GM21529 (cell line): ENCODE data around the gene DIS3L2.

Source experiments
- ATAC-seq: cut with Tn5 transposase; IDR thresholded peaks from one replicate; pipeline ENCODE4 v1.9.1; 2021; ENCODE audit not compliant: unreplicated experiment

Gene DIS3L2

DNA sequence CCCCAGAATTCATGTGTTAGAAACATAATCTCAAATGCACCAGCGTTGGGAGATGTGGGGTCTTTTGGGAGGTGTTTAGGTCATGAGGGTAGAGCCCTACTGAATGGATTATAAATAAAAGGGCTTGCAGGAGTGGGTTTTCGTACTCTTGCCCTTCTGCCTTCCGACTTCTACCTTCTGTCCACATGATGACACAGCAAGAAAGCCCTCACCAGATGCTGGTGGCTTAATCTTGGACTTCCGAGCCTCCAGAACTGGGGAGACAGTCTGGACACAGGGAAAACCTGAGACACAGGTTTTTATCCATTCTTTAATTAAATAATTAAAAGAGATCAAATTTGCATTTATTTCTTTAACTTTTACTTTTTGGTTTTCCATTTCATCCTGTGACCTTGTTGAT lies 87.8 kb downstream of the DIS3L2 start:
- ATAC-seq = no peak

GRCh38 chr2:232052591-232052990 lies 91.1 kb downstream of the DIS3L2 start:
- no peak for ATAC-seq

DNA sequence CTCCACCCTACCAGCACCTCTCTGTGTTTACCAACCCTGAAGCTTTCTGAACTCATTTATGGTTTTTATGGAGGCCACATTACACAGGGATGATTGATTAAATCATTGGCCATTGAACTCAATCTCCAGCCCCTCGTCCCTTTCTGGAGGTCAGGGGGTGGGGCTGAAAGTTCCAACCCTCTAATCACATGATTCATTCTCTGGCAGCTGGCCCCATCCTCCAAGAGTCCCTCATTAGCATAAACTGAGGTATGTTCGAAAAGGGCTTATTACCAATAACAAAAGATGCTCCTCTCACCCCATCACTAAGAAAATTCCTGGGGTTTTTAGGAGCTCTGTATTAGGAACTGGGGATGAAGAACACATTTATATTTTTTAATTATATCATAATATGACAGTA lies 92.3 kb downstream of the DIS3L2 start:
- ATAC-seq = no peak

DNA sequence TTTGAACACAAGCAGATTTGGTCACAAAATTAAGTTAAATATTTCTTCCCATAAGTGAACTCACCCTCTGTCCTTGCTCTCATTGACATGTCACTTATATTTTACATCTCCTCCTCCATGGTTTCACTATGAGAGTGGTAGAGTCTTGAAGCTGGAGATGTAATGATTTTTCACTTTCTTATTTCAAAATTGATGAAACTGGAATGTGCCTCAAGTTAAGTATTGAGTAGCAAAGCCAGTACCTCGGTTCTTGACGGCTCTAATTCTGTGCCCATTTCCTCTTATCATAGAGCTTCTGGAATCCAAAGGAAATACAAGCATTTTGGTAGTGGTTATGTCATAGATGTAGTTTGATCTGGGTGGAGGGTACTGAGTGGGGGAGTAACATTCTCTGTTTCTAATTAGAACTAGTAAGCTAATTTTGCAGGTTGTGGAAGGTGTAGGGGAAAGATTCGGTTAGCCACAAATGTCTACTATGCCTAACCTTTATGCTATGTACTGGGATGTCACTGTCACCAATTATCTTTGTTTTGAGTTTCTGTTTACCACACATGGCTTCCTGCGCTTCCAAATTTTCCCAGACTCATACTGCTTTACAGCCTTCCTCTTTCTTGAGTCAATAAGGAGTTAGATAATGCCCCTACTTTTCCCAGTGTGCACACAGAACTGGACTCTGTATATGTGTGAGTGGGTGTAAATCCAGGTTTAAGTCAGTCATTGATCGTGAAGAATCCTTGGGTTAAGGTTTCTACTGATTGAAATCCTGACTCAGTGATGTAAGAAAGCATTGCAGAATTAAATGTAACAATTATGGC lies 96.8 kb downstream of the DIS3L2 start:
- peak; percentile 59 for ATAC-seq

DNA sequence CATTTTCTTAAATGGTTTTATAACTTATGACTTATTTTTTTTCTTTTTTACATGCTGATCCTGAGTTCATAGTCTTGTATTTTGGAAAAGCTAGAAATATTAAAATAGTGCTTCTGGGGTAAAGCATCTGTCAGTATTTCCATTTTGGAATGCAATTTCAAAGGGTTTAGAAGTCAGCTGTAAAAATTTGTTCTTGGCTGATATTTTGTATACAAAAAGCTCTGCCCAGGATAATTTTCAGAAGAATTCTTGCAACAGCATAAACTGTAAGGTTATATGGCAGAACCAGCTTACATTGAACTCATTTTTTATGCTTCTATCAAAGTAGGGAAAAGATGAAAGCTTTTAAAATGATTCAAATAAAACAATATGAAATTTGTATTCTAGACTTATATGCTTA lies 97.4 kb downstream of the DIS3L2 start:
- no peak for ATAC-seq

- no peak for ATAC-seq
These were observed 99.8 kb downstream of the DIS3L2 start for GRCh38 chr2:232061265-232061664.

- ATAC-seq = no peak
These were observed 111.5 kb downstream of the DIS3L2 start for GRCh38 chr2:232073026-232073425.

DNA sequence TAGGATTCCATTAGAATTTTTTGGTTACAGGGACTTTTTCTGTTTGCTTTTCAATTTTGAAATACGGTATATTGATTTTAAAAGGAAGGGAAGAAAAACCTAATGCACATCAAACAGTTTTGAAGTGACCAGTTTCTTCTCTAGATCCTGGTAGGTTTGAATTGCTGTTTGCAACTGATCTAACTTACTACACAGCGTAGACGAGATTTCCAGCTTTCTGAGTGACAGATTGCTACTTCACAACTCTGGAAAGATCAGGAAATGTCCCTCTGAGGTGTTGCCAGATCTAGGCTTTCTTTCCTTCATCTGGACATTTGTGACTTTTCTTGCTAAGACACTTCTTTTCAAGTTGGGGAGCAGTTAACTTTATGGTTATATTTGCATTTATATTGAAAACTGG lies 112.2 kb downstream of the DIS3L2 start:
- ATAC-seq = no peak

DNA sequence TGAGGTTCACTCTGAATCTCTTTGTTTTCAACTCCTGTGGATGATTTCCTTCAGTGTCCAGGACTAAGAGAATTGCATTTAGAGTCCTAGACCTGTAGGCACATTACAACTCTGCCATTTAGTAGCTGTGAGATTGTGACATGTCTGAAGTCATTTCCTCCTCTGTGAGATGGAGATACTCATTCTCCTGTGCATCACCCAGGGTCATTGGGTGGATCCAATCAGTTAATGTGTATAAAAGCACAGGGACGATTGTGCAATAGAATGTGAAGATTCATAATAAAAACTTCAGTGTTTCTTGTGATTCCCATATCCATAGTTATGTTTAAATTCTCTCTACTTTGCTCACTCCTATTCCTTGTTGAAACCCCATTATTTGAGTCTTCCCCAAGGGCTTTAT lies 113.6 kb downstream of the DIS3L2 start:
- no peak for ATAC-seq

DNA sequence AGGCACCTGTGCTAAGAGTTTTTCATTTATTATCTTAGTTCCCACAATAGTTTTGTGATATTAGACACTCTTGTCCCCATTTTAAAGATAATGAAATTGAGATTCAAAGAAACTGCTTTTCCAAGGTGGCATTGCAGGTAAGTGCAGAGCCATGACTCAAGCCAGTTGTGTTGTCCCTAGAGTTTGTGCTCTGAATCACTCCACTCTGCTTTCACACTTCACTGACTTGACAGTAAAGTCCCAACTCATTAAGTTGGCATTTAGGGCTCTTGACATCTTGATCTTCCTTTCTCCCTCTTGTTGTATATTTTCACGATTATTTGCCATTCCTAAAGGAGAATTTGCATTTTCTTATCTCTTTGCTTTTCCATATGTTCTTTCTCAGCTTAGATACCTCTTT lies 114.3 kb downstream of the DIS3L2 start:
- ATAC-seq = no peak

DNA sequence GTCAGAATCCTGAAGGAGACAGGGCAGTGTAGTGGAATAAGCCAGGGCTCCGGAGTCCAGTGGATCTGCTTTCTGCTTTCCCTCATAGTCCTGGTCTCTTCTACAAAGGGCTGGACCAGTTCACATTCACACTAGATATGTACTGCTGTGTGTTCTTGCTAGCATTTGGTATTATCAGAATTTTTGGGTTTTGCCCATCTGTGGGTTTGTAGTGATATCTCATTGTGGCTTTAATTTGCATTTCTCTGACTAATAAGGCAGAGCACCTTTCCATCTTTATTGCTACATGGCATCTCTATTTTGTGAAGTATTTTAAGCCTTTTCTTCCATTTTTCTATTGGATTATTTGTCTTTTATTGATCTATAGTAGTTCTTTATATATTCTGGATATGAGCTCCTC lies 114.8 kb downstream of the DIS3L2 start:
- no peak for ATAC-seq

GRCh38 chr2:232076736-232077135 lies 115.2 kb downstream of the DIS3L2 start:
- no peak for ATAC-seq

GRCh38 chr2:232085164-232085563 lies 123.7 kb downstream of the DIS3L2 start:
- ATAC-seq = no peak

DNA sequence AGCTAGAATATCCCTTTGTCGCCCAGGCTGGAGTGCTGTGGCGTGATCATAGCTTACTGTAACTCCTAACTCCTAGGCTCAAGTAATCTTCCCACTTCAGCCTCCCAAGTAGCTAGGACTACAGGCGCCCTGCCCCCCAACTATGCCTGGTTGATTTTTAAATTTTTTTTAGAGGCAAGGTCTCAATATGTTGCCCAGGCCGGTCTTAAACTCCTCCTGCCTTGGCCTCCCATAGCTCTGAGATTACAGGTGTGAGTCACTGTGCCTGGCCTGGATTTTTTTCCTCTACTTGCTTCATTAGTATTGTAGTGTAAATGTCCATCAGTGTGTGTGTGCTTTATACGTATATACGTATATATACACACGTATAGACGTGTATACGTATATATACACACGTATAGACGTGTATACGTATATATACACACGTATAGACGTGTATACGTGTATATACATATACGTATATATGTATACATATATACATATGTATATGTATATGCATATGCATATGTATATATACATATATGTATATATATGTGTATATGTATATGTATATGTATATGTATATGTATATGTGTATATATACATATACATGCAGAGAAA lies 124.4 kb downstream of the DIS3L2 start:
- no peak for ATAC-seq

GRCh38 chr2:232088771-232089170 lies 127.3 kb downstream of the DIS3L2 start:
- ATAC-seq = no peak

GRCh38 chr2:232094201-232094600 lies 132.7 kb downstream of the DIS3L2 start:
- no peak for ATAC-seq

- ATAC-seq = no peak
These were observed 133.4 kb downstream of the DIS3L2 start for GRCh38 chr2:232094883-232095282.

DNA sequence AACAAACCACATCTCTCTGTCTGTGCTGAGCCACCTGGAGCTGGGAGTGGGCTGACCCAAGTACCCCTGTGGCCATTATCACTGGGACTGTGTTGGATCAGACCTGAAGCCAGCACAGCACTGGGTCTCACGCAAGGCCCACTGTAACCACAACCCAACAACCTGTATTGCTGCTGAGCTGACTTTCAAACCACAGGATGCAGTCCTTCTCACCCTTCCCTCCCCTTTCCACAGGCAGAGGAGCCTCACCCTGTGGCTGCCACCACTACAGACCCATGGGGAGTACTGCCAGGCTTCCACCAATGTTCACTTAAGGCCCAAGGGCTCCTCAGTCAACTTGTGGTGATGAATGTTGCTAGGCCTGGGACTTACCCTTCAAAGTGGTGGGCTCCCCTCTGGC lies 135.7 kb downstream of the DIS3L2 start:
- no peak for ATAC-seq

DNA sequence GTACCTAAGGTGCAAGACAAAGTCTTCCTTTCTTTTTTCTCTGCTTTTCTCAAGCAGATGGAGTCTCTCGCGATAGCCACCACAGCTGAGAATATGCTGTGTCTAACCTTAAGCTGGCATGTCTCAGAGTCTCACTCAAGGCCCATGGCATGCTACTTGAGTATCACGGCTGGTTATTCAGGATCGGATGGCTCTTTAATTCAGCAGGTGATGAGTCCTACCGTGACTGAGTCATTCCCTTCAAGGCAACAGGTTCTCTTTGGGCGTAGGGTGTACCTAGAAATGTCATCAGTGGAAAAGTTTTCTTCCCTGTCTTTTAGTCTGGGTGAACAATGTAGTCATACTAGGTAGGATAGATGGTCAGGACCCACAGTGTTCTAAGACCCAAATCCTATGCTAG lies 136.2 kb downstream of the DIS3L2 start:
- ATAC-seq = no peak

GRCh38 chr2:232102380-232102779 lies 140.9 kb downstream of the DIS3L2 start:
- no peak for ATAC-seq

GRCh38 chr2:232103140-232103737 lies 141.7 kb downstream of the DIS3L2 start:
- ATAC-seq = no peak

DNA sequence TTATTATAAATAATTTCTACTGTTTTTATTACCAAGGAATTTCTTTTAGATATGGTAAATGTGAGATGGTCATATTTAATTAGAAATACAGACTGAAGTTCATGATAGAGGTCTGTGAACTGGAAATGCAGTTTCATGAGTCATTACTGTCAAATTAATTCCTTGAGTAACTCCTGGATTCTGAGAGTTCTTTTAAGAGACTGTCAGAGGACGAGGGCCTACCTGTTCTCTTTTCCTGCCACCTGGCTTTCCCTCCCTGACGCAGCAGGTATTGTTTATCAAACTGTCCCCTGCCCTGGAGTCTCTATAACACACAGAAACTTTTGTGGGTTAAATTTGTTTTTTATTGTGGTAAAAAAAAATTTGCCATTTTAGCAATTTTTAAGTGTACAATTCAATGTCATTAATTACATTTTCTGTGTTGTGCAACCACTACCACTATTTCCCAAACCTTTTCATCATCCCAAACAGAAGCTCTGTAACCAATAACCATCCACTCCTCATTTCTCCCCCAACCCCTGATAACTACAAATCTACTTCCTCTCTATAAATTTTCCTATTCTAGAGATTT lies 142.6 kb downstream of the DIS3L2 start:
- no peak for ATAC-seq
